EL (cell line): Measurements from ENCODE around the gene PNLIPRP2.

ENCODE experiments used
- DNase-seq: peaks from one replicate; pipeline ENCODE4 v3.0.0-alpha.2; 2016

PNLIPRP2 gene

GRCh38 chr10:116686632-116687031, 65.9 kb downstream of the PNLIPRP2 start:
- no peak for DNase-seq

- DNase-seq, result no peak
Observed at GRCh38 chr10:116687633-116688032, 66.9 kb downstream of the PNLIPRP2 start.

GRCh38 chr10:116688241-116688711, 67.5 kb downstream of the PNLIPRP2 start:
- DNase-seq, result peak; percentile 75

- DNase-seq, result no peak
Observed at GRCh38 chr10:116688741-116689495, 68.2 kb downstream of the PNLIPRP2 start.

- no peak for DNase-seq
Observed at GRCh38 chr10:116689744-116690143, 69.0 kb downstream of the PNLIPRP2 start.

GRCh38 chr10:116690356-116691322, 69.9 kb downstream of the PNLIPRP2 start:
- DNase-seq, result no peak

GRCh38 chr10:116691635-116692034, 70.9 kb downstream of the PNLIPRP2 start:
- no peak for DNase-seq

- no peak for DNase-seq
Observed at GRCh38 chr10:116692225-116692624, 71.5 kb downstream of the PNLIPRP2 start.

GRCh38 chr10:116694243-116694926, 73.6 kb downstream of the PNLIPRP2 start:
- no peak for DNase-seq
